HCT116 (cell line): ENCODE measurements around the gene CELA2A.

ENCODE experiments used
- CEBPB ChIP-seq: IDR thresholded peaks from 2 replicates; pipeline ENCODE4 v1.6.1; 2012; ENCODE audit warnings: low read depth
- ELF1 ChIP-seq: IDR thresholded peaks from 2 replicates; pipeline ENCODE4 v1.6.1; 2012; ENCODE audit warnings: low read depth, borderline replicate concordance
- EZH2 ChIP-seq: fragments of 200-600 bp; sonication (generic); IDR thresholded peaks from 2 replicates; pipeline ENCODE4 v1.6.1; 2017; ENCODE audit warnings: antibody characterized with exemption, mixed run types
- EZH2phosphoT487 ChIP-seq: fragments of 200-600 bp; IDR thresholded peaks from 2 replicates; pipeline ENCODE4 v1.6.1; 2018; ENCODE audit warnings: antibody characterized with exemption, borderline replicate concordance
- POLR2A ChIP-seq: IDR thresholded peaks from 2 replicates; pipeline ENCODE4 v1.7.0; 2011; ENCODE audit warnings: borderline replicate concordance; ENCODE audit not compliant: insufficient read depth, insufficient read length; ENCODE audit errors: extremely low read depth
- POLR2AphosphoS5 ChIP-seq: IDR thresholded peaks from 2 replicates; pipeline ENCODE4 v1.6.1; 2011; ENCODE audit warnings: mild to moderate bottlenecking, low read depth, low read length, moderate library complexity
- SP1 ChIP-seq: IDR thresholded peaks from 2 replicates; pipeline ENCODE4 v1.6.1; 2012; ENCODE audit warnings: low read depth
- SRF ChIP-seq: IDR thresholded peaks from 2 replicates; pipeline ENCODE4 v1.6.1; 2012; ENCODE audit warnings: low read depth
- TCF7L2 ChIP-seq: IDR thresholded peaks from 2 replicates; pipeline ENCODE4 v1.7.0; 2011; ENCODE audit warnings: borderline replicate concordance, inconsistent platforms; ENCODE audit not compliant: insufficient read depth, insufficient read length; ENCODE audit errors: extremely low read depth
- TF ChIP-seq, protein P1 (sequence below): IDR thresholded peaks from 2 replicates; pipeline ENCODE4 v1.6.1; 2012
- TF ChIP-seq, protein P2 (sequence below): IDR thresholded peaks from 2 replicates; pipeline ENCODE4 v1.6.1; 2011; ENCODE audit warnings: mild to moderate bottlenecking, low read length, moderate library complexity; ENCODE audit not compliant: insufficient replicate concordance; ENCODE audit errors: extremely low read depth
- TF ChIP-seq, protein P3 (sequence below), 3 experiments: fragments of 200-600 bp in 1 of 3; sonication (generic) in 1 of 3; IDR thresholded peaks in 2 of 3; conservative IDR thresholded peaks in 1 of 3; 2 replicates each; pipeline ENCODE4 v1.5.1; 2012 to 2017; ENCODE audit warnings: low read depth in 2 of 3, low read length in 2 of 3, antibody characterized with exemption in 1 of 3, borderline replicate concordance in 1 of 3, control low read depth in 1 of 3, mild to moderate bottlenecking in 1 of 3, mixed read lengths in 1 of 3, mixed run types in 1 of 3, moderate library complexity in 1 of 3; ENCODE audit not compliant: insufficient read depth in 1 of 3
- TF ChIP-seq, protein P4 (sequence below): IDR thresholded peaks from 2 replicates; pipeline ENCODE4 v1.6.1; 2012
- TF ChIP-seq, protein P5 (sequence below): IDR thresholded peaks from 2 replicates; pipeline ENCODE4 v1.6.1; 2012; ENCODE audit warnings: low read depth

DNA sequence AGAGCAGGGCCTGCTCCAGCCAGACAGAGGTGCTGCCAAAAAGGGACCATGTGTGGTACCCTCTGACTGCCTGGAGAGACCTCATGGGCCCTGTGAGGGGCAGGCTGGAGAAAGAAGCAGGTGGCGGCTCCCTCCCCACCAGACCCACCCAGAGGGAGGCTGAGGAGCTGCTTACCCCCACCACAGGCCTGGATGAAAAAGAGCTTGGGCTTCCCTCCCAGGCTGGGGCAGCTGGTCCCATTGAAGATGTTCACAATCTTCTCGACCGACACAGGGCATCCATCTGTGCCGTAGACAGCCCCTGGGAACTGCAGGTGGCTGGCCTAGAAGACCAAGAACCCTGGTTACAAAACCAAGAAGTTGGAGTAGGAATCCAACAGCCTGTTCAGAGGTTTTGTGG is 47.9 kb downstream of the CELA2A start:
- no peak for TF ChIP-seq SP1
- TF ChIP-seq EZH2: no peak
- TF ChIP-seq, protein P1, sequence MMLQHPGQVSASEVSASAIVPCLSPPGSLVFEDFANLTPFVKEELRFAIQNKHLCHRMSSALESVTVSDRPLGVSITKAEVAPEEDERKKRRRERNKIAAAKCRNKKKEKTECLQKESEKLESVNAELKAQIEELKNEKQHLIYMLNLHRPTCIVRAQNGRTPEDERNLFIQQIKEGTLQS: no peak
- TF ChIP-seq, protein P2, sequence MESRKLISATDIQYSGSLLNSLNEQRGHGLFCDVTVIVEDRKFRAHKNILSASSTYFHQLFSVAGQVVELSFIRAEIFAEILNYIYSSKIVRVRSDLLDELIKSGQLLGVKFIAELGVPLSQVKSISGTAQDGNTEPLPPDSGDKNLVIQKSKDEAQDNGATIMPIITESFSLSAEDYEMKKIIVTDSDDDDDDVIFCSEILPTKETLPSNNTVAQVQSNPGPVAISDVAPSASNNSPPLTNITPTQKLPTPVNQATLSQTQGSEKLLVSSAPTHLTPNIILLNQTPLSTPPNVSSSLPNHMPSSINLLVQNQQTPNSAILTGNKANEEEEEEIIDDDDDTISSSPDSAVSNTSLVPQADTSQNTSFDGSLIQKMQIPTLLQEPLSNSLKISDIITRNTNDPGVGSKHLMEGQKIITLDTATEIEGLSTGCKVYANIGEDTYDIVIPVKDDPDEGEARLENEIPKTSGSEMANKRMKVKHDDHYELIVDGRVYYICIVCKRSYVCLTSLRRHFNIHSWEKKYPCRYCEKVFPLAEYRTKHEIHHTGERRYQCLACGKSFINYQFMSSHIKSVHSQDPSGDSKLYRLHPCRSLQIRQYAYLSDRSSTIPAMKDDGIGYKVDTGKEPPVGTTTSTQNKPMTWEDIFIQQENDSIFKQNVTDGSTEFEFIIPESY: no peak
- TF ChIP-seq, protein P3, sequence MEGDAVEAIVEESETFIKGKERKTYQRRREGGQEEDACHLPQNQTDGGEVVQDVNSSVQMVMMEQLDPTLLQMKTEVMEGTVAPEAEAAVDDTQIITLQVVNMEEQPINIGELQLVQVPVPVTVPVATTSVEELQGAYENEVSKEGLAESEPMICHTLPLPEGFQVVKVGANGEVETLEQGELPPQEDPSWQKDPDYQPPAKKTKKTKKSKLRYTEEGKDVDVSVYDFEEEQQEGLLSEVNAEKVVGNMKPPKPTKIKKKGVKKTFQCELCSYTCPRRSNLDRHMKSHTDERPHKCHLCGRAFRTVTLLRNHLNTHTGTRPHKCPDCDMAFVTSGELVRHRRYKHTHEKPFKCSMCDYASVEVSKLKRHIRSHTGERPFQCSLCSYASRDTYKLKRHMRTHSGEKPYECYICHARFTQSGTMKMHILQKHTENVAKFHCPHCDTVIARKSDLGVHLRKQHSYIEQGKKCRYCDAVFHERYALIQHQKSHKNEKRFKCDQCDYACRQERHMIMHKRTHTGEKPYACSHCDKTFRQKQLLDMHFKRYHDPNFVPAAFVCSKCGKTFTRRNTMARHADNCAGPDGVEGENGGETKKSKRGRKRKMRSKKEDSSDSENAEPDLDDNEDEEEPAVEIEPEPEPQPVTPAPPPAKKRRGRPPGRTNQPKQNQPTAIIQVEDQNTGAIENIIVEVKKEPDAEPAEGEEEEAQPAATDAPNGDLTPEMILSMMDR (IDR thresholded peaks at IDR 0.05 in 2 of 3, conservative IDR thresholded peaks at IDR 0.05 in 1 of 3; ENCODE audit: borderline replicate concordance in 1 of 3, insufficient read depth in 1 of 3, low read depth in 2 of 3, low read length in 2 of 3): no peak
- no peak for TF ChIP-seq ELF1
- no peak for TF ChIP-seq TCF7L2
- TF ChIP-seq EZH2phosphoT487: no peak
- TF ChIP-seq POLR2A: no peak
- no peak for TF ChIP-seq POLR2AphosphoS5
- TF ChIP-seq, protein P4, sequence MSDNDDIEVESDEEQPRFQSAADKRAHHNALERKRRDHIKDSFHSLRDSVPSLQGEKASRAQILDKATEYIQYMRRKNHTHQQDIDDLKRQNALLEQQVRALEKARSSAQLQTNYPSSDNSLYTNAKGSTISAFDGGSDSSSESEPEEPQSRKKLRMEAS: no peak
- no peak for TF ChIP-seq CEBPB
- no peak for TF ChIP-seq SRF
- TF ChIP-seq, protein P5, sequence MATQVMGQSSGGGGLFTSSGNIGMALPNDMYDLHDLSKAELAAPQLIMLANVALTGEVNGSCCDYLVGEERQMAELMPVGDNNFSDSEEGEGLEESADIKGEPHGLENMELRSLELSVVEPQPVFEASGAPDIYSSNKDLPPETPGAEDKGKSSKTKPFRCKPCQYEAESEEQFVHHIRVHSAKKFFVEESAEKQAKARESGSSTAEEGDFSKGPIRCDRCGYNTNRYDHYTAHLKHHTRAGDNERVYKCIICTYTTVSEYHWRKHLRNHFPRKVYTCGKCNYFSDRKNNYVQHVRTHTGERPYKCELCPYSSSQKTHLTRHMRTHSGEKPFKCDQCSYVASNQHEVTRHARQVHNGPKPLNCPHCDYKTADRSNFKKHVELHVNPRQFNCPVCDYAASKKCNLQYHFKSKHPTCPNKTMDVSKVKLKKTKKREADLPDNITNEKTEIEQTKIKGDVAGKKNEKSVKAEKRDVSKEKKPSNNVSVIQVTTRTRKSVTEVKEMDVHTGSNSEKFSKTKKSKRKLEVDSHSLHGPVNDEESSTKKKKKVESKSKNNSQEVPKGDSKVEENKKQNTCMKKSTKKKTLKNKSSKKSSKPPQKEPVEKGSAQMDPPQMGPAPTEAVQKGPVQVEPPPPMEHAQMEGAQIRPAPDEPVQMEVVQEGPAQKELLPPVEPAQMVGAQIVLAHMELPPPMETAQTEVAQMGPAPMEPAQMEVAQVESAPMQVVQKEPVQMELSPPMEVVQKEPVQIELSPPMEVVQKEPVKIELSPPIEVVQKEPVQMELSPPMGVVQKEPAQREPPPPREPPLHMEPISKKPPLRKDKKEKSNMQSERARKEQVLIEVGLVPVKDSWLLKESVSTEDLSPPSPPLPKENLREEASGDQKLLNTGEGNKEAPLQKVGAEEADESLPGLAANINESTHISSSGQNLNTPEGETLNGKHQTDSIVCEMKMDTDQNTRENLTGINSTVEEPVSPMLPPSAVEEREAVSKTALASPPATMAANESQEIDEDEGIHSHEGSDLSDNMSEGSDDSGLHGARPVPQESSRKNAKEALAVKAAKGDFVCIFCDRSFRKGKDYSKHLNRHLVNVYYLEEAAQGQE: no peak
